Testis (tissue), 2 donors: Measurements from ENCODE around the gene SNX6.

ENCODE experiments used
- CTCF ChIP-seq, 3 experiments: fragments of 450-650 bp in 2 of 3; fragments of 200-600 bp in 1 of 3; sonication (generic) in 1 of 3; IDR thresholded peaks; one replicate each; pipeline ENCODE4 v1.5.1; 2016 to 2019; ENCODE audit warnings: antibody characterized with exemption in 3 of 3, mild to moderate bottlenecking in 2 of 3, moderate library complexity in 1 of 3
- POLR2A ChIP-seq: fragments of 450-650 bp; IDR thresholded peaks from one replicate; pipeline ENCODE4 v1.6.1; 2017; ENCODE audit warnings: antibody characterized with exemption, mild to moderate bottlenecking, moderate library complexity

GRCh38 chr14:34580381-34580780 lies 49.6 kb downstream of the SNX6 start:
- TF ChIP-seq CTCF (IDR thresholded peaks at IDR 0.05) = no peak
- TF ChIP-seq POLR2A = no peak
